ENCODE results near the gene JCHAIN. TPM values are rescaled to one million over a fixed set of nuclear protein-coding genes. Genes with fewer than 3 reads are reported as not detected.
"Not testable (repeated sequence)": the region's sequence is repeated elsewhere in the genome, so short reads cannot be mapped to it uniquely, and the experiment has no call there.

The JCHAIN gene
- polyA plus RNA-seq, 1 donor (not counting 4 experiments of a cell fraction or from before 2014, with no cell fraction given), result not detected

DNA sequence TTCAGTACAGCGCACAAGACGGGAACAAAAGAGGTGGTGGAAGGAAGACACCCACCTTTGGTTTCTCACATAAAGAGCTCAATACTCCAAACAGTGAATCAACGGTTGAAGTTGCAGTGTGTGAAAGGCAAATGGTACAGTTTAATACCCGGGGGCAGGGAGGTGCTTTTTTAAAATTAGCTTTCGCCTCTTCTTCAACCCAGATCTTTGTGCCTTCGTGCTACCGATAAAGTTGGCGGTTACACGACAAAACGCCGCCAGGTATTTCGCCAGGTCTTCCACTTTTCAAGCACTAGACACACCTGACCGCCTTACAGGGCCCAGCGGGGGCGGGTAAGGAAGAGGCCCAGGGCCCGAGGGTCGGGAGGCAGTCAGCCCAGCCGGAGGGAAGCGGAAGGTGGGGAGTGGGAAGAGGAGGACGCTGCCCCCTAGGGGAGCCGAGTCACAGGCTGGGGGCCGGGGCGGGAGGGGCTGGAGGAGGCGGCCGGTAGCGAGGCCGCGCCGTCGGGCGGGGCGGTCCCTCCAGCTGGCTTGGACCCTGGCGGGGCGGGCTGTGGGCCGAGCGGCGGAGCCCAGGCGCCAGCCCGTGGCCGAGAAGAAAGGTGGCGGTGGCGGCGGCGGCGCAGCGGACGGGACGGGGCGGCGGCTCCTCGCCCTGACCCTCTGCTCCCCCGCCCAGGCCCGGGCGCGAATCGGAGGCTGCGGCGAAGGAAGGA is 38.1 kb upstream of the JCHAIN start:
- FAIRE-seq (peak; percentile 41), DNase-seq (ENCODE audit: low read depth, low spot score) (no peak)
- dilution Hi-C loops (cut with MboI; ENCODE audit: extremely low pct_ligation_motif_present, low sequenced_read_pairs), result no loop called here
- H3K9me3 ChIP-seq (ENCODE audit: control insufficient read depth, low read depth, low read length), result no peaks in the 10 kb centered on the region
- peak overlapping the region; percentile 51 to 80 (median 75) for H3K4me3 ChIP-seq (ENCODE audit: control insufficient read depth in 2 of 3, extremely low read depth in 1 of 3, insufficient read depth in 2 of 3, low read depth in 1 of 3, low read length in 3 of 3)
- peaks cover 13% of the 10 kb centered on the region for H3K4me1 ChIP-seq (ENCODE audit: control insufficient read depth, extremely low read depth, insufficient read depth, low read length)
- H2AFZ ChIP-seq (ENCODE audit: control insufficient read depth, low read length), result peak overlapping the region; percentile 86
- H3K79me2 ChIP-seq (ENCODE audit: control insufficient read depth, insufficient read depth, low read length), result peaks cover 28% of the 10 kb centered on the region
- no peaks in the 10 kb centered on the region for H3K36me3 ChIP-seq (ENCODE audit: control insufficient read depth in 2 of 2, extremely low read depth in 1 of 2, insufficient read depth in 2 of 2, low read length in 2 of 2)
- peak overlapping the region; percentile 65 for H3K27ac ChIP-seq (ENCODE audit: control insufficient read depth, insufficient read depth, low read length)
- no peaks in the 10 kb centered on the region for H3K27me3 ChIP-seq (ENCODE audit: control insufficient read depth, extremely low read depth, insufficient read depth, low read length)
- peak overlapping the region; percentile 83 for H3K9ac ChIP-seq (ENCODE audit: control insufficient read depth, extremely low read depth, insufficient read depth, low read length)
- no peaks in the 10 kb centered on the region for H3K9me1 ChIP-seq (ENCODE audit: control insufficient read depth, extremely low read depth, insufficient read depth, low read length)
- TF ChIP-seq, protein P1, sequence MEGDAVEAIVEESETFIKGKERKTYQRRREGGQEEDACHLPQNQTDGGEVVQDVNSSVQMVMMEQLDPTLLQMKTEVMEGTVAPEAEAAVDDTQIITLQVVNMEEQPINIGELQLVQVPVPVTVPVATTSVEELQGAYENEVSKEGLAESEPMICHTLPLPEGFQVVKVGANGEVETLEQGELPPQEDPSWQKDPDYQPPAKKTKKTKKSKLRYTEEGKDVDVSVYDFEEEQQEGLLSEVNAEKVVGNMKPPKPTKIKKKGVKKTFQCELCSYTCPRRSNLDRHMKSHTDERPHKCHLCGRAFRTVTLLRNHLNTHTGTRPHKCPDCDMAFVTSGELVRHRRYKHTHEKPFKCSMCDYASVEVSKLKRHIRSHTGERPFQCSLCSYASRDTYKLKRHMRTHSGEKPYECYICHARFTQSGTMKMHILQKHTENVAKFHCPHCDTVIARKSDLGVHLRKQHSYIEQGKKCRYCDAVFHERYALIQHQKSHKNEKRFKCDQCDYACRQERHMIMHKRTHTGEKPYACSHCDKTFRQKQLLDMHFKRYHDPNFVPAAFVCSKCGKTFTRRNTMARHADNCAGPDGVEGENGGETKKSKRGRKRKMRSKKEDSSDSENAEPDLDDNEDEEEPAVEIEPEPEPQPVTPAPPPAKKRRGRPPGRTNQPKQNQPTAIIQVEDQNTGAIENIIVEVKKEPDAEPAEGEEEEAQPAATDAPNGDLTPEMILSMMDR (optimal IDR thresholded peaks at IDR 0.05 in 1 of 3, IDR thresholded peaks at IDR 0.05 in 1 of 3, conservative IDR thresholded peaks at IDR 0.05 in 1 of 3; ENCODE audit: extremely low read depth in 1 of 3, insufficient read depth in 2 of 3, low read length in 3 of 3), result peak in 1 of 3 experiments; percentile 44
- no peak for TF ChIP-seq EZH2 (IDR thresholded peaks at IDR 0.05; ENCODE audit: low read length)
- peak overlapping the region; percentile 79 for H3K4me2 ChIP-seq (ENCODE audit: control insufficient read depth, extremely low read depth, insufficient read depth, low read depth, low read length)
- H4K20me1 ChIP-seq (ENCODE audit: control insufficient read depth, extremely low read depth, insufficient read depth, low read length), result no peaks in the 10 kb centered on the region

DNA sequence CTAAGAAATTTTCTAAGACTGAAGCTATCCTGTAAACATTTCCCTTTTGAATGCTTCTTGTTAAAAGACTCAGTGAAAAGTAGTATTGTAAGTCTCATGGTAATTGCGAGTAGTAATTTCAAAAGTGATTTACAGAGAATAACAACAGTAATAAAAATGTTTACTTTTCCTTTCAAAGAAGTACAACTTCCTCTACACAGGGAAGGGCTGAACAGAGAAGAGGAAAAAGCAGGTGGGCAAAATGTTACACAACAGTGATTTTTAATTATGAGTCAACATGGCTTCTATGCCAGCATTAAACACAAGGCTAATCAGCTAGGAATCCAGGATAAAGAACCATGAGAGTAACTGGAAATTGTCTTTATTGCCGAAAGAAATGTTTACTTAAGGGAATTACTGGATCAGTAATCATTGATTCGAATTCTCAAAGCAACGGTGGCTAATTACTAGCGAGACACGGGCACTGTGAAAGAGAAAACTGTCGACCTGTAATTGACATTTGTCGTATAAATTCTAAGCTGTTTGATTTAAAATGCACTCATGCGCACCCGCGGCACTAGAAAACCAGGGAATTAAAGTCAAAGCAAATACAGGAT is 37.4 kb upstream of the JCHAIN start:
- Histone ChIP-seq H2AFZ (ENCODE audit: control insufficient read depth, low read length) (peak overlapping the region; percentile 86), H3K9me3 (ENCODE audit: control insufficient read depth, low read depth, low read length) (no peaks in the 10 kb centered on the region), H3K27me3 (ENCODE audit: control insufficient read depth, extremely low read depth, insufficient read depth, low read length) (no peaks in the 10 kb centered on the region), H4K20me1 (ENCODE audit: control insufficient read depth, extremely low read depth, insufficient read depth, low read length) (no peaks in the 10 kb centered on the region), H3K79me2 (ENCODE audit: control insufficient read depth, insufficient read depth, low read length) (peaks cover 23% of the 10 kb centered on the region), H3K4me3 (ENCODE audit: control insufficient read depth in 2 of 3, extremely low read depth in 1 of 3, insufficient read depth in 2 of 3, low read depth in 1 of 3, low read length in 3 of 3) (peak overlapping the region; percentile 51 to 80 (median 75)), H3K9ac (ENCODE audit: control insufficient read depth, extremely low read depth, insufficient read depth, low read length) (peak overlapping the region; percentile 83), H3K27ac (ENCODE audit: control insufficient read depth, insufficient read depth, low read length) (peak overlapping the region; percentile 65), H3K36me3 (ENCODE audit: control insufficient read depth in 2 of 2, extremely low read depth in 1 of 2, insufficient read depth in 2 of 2, low read length in 2 of 2) (no peaks in the 10 kb centered on the region), H3K9me1 (ENCODE audit: control insufficient read depth, extremely low read depth, insufficient read depth, low read length) (no peaks in the 10 kb centered on the region), H3K4me2 (ENCODE audit: control insufficient read depth, extremely low read depth, insufficient read depth, low read depth, low read length) (peak overlapping the region; percentile 79), H3K4me1 (ENCODE audit: control insufficient read depth, extremely low read depth, insufficient read depth, low read length) (peaks cover 13% of the 10 kb centered on the region)
- no peak for TF ChIP-seq EZH2 (IDR thresholded peaks at IDR 0.05; ENCODE audit: low read length)
- TF ChIP-seq, protein P1 (optimal IDR thresholded peaks at IDR 0.05 in 1 of 3, IDR thresholded peaks at IDR 0.05 in 1 of 3, conservative IDR thresholded peaks at IDR 0.05 in 1 of 3; ENCODE audit: extremely low read depth in 1 of 3, insufficient read depth in 2 of 3, low read length in 3 of 3), result no peak
- dilution Hi-C loops (cut with MboI; ENCODE audit: extremely low pct_ligation_motif_present, low sequenced_read_pairs), result no loop called here
- peak; percentile 28 for DNase-seq (ENCODE audit: low read depth, low spot score)
- FAIRE-seq, result peak; percentile 70

DNA sequence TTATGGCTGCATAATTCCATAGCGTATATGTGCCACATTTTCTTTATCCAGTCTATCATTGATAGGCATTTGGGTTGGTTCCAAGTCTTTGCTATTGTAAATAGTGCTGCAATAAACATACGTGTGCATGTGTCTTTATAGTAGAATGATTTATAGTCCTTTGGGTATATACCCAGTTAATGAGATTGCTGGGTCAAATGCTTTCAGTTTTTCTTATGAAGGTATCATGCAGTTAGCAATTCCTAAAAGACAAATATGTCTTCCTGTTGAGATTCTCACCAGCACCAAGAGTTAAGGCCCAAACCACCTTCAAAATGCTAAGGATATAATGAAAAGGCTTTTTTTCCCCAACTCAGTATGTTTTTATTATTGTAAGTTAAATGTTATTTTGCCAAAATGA is 36.3 kb upstream of the JCHAIN start:
- H4K20me1 ChIP-seq (ENCODE audit: control insufficient read depth, extremely low read depth, insufficient read depth, low read length); H3K9ac ChIP-seq (ENCODE audit: control insufficient read depth, extremely low read depth, insufficient read depth, low read length); FAIRE-seq; H2AFZ ChIP-seq (ENCODE audit: control insufficient read depth, low read length); H3K9me3 ChIP-seq (ENCODE audit: control insufficient read depth, low read depth, low read length); H3K27me3 ChIP-seq (ENCODE audit: control insufficient read depth, extremely low read depth, insufficient read depth, low read length); H3K4me3 ChIP-seq (ENCODE audit: control insufficient read depth in 2 of 3, extremely low read depth in 1 of 3, insufficient read depth in 2 of 3, low read depth in 1 of 3, low read length in 3 of 3); H3K36me3 ChIP-seq (ENCODE audit: control insufficient read depth in 2 of 2, extremely low read depth in 1 of 2, insufficient read depth in 2 of 2, low read length in 2 of 2); H3K9me1 ChIP-seq (ENCODE audit: control insufficient read depth, extremely low read depth, insufficient read depth, low read length); H3K4me2 ChIP-seq (ENCODE audit: control insufficient read depth, extremely low read depth, insufficient read depth, low read depth, low read length); dilution Hi-C loops (cut with MboI; ENCODE audit: extremely low pct_ligation_motif_present, low sequenced_read_pairs); H3K27ac ChIP-seq (ENCODE audit: control insufficient read depth, insufficient read depth, low read length); DNase-seq (ENCODE audit: low read depth, low spot score): not testable (repeated sequence)
- H3K79me2 ChIP-seq (ENCODE audit: control insufficient read depth, insufficient read depth, low read length), result peaks cover 15% of the 10 kb centered on the region
- peaks cover 13% of the 10 kb centered on the region for H3K4me1 ChIP-seq (ENCODE audit: control insufficient read depth, extremely low read depth, insufficient read depth, low read length)

Measured in keratinocyte (primary cell).